CD4-positive, alpha-beta T cell treated with Interleukin-17A for 4 hours (primary cell): ENCODE data around the gene SENP3.

Experiments
- DNase-seq: peaks from one replicate; pipeline ENCODE4 v3.0.0-alpha.2; 2020; ENCODE audit warnings: mixed read lengths

Gene SENP3

GRCh38 chr17:7561589-7562207, at the start of gene SENP3:
Gene SENP3, plus strand, starts transcription at chr17:7561919. Its CDS starts 1,158 bp downstream, at chr17:7563077.
- DNase-seq, result peak; percentile 92

GRCh38 chr17:7512105-7512504, 49.6 kb upstream of the SENP3 start:
- no peak for DNase-seq

- no peak for DNase-seq
Observed at GRCh38 chr17:7512824-7513540, 48.7 kb upstream of the SENP3 start.

GRCh38 chr17:7513850-7514419, 47.8 kb upstream of the SENP3 start:
- no peak for DNase-seq

- no peak for DNase-seq
Observed at GRCh38 chr17:7515911-7516610, 45.7 kb upstream of the SENP3 start.

GRCh38 chr17:7523033-7523432, 38.7 kb upstream of the SENP3 start:
- peak; percentile 70 for DNase-seq

GRCh38 chr17:7528842-7529241, 32.9 kb upstream of the SENP3 start:
- DNase-seq, result no peak

GRCh38 chr17:7530023-7530900, 31.5 kb upstream of the SENP3 start:
- DNase-seq, result no peak

- no peak for DNase-seq
Observed at GRCh38 chr17:7538050-7538449, 23.7 kb upstream of the SENP3 start.

- DNase-seq, result no peak
Observed at GRCh38 chr17:7538891-7539545, 22.7 kb upstream of the SENP3 start.

- no peak for DNase-seq
Observed at GRCh38 chr17:7541074-7541621, 20.6 kb upstream of the SENP3 start.

GRCh38 chr17:7544911-7545310, 16.8 kb upstream of the SENP3 start:
- no peak for DNase-seq

- peak; percentile 77 for DNase-seq
Observed at GRCh38 chr17:7548585-7549400, 12.9 kb upstream of the SENP3 start, which contains the start of gene TNFSF12. Gene TNFSF12, plus strand, starts transcription at chr17:7549058. Its CDS starts 96 bp downstream, at chr17:7549154.

- DNase-seq, result peak; percentile 59
Observed at GRCh38 chr17:7549401-7550055, 12.2 kb upstream of the SENP3 start.

- no peak for DNase-seq
Observed at GRCh38 chr17:7550344-7550743, 11.4 kb upstream of the SENP3 start.

GRCh38 chr17:7551396-7551795, 10.3 kb upstream of the SENP3 start:
- DNase-seq, result no peak

- peak; percentile 53 for DNase-seq
Observed at GRCh38 chr17:7552621-7553051, 9.1 kb upstream of the SENP3 start.

GRCh38 chr17:7553356-7553755, 8.4 kb upstream of the SENP3 start:
- DNase-seq, result no peak

- DNase-seq, result no peak
Observed at GRCh38 chr17:7555320-7555948, 6.3 kb upstream of the SENP3 start.

- no peak for DNase-seq
Observed at GRCh38 chr17:7556627-7557026, 5.1 kb upstream of the SENP3 start.
